ENCODE measurements around the gene CLDN6. TPM values are rescaled to one million over a fixed set of nuclear protein-coding genes. Genes with fewer than 3 reads are reported as not detected.

Gene CLDN6
- total RNA-seq, 1 experiment from 2014 or later = not detected

DNA sequence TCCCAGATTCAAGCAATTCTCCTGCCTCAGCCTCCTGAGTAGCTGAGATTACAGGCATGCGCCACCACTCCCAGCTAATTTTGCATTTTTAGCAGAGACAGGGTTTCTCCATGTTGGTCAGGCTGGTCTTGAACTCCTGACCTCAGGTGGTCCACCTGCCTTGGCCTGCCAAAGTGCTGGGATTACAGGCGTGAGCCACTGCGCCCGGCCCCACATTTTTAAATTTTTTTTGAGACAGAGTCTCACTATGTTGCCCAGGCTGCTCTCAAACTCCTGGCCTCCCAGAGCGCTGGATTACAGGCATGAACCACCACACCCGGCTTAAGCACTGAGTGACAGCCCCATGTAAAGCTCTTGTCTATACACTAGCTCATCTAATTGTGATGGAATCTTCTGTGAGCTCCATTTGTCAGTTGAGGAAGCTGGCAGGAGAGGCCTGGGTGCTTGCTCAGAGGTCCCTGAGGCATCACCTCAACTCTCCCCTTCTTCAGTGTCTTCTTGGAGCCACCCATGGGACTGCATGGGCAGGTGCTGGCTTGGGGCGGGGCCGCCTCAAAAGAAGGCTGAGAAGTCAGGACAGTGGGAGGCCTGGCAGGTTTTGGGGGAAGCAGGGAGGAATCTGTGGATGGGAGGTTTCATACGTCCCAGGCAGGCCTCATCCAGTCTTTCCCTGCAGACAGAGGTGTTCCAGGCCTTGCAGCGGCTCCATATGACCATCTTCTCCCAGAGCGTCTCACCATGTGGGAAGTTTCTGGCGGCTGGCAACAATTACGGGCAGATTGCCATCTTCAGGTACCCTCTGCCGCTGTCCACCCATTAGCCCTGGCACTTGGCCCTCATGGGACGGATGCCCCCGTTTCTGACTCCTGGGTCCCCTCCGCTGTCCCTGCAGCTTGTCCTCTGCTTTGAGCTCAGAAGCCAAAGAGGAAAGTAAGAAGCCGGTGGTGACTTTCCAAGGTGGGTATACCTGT is 7.3 kb upstream of the CLDN6 start:
- intact Hi-C loops (cut with micrococcal nuclease) = no loop called here
- ChIA-PET CTCF (interaction anchor here (0.7 to 8.3 kb wide), 2 partner anchors 21 to 109 kb away, joined by 7 to 121 read pairs; no protein-coding TSS in a partner anchor), POLR2A (interaction anchor here (0.9 to 1.7 kb wide), 2 partner anchors 21 to 97 kb away, joined by 4 to 5 read pairs; no protein-coding TSS in a partner anchor)
- no peak for DNase-seq (ENCODE audit: unreplicated experiment)
- Mint-ChIP-seq H3K27ac (ENCODE audit: low read depth, unreplicated experiment) (no peak overlapping the region), H3K9me3 (ENCODE audit: unreplicated experiment) (no peaks in the 10 kb centered on the region), H3K36me3 (ENCODE audit: insufficient read depth, unreplicated experiment) (peaks cover 50% of the 10 kb centered on the region), H3K4me1 (ENCODE audit: insufficient read depth, unreplicated experiment) (peaks cover 23% of the 10 kb centered on the region), H3K4me3 (ENCODE audit: unreplicated experiment) (peak overlapping the region; percentile 47), H3K27me3 (ENCODE audit: insufficient read depth, unreplicated experiment) (no peaks in the 10 kb centered on the region)
- TF ChIP-seq, protein P1, sequence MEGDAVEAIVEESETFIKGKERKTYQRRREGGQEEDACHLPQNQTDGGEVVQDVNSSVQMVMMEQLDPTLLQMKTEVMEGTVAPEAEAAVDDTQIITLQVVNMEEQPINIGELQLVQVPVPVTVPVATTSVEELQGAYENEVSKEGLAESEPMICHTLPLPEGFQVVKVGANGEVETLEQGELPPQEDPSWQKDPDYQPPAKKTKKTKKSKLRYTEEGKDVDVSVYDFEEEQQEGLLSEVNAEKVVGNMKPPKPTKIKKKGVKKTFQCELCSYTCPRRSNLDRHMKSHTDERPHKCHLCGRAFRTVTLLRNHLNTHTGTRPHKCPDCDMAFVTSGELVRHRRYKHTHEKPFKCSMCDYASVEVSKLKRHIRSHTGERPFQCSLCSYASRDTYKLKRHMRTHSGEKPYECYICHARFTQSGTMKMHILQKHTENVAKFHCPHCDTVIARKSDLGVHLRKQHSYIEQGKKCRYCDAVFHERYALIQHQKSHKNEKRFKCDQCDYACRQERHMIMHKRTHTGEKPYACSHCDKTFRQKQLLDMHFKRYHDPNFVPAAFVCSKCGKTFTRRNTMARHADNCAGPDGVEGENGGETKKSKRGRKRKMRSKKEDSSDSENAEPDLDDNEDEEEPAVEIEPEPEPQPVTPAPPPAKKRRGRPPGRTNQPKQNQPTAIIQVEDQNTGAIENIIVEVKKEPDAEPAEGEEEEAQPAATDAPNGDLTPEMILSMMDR (IDR thresholded peaks at IDR 0.05; ENCODE audit: unreplicated experiment) = no peak
- BruUV-seq (replicated peaks) = no TSS peak

DNA sequence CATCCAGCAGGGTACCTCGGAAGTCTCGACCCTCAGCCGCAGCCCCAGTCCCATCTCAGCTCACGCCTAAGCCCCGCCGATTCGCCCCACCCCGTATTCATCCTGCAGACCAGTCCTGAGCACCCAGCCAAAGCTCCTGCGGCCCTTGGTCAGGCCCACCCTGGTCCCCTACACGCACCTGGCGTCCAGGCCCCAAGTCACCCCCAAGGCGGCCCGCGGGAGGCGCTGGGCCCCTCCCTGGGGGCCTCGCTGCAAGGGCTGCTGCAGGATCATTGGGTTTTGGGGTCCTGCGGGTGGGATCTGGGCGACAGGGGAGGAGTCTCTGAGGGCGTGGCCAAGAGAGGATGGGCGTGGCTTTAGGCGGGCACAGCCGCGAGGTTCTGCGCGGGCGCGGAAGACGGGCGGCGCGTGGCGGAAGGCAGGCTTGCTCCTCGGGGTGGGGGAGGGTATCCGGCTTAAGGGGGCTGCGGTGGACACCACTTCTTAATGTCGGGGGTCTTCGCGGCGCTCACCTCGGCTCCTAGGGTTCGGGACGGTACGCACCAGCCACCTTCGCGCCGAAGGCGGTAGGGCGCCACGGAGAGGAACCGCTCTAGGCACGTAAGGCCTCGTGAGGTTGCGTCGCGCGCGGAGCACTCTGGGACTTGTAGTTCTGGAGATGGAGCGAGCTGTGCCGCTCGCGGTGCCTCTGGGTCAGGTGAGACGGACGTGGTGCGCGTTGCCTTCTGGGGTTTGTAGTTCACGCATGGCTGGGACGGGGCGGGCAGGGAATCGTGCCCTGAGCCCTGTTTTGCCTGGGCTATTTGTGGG is 5.9 kb upstream of the CLDN6 start, which contains the start of the genes HCFC1R1 and THOC6:
TSS of gene HCFC1R1 (minus strand) at position 274 of the 810 bp plus-strand sequence. CDS start at position 273, 1 bp downstream.
TSS of gene THOC6 (plus strand) at position 367 of the 810 bp plus-strand sequence. CDS start at position 659, 292 bp downstream.
- no peaks in the 10 kb centered on the region for H3K9me3 Mint-ChIP-seq (ENCODE audit: unreplicated experiment)
- POLR2A ChIA-PET = interaction anchor here (0.9 to 5.0 kb wide), 10 partner anchors 11 to 134 kb away, joined by 3 to 30 read pairs (median 5); partner anchors contain the start of genes FLYWCH1 and ZNF213
- H3K36me3 Mint-ChIP-seq (ENCODE audit: insufficient read depth, unreplicated experiment) = peaks cover 50% of the 10 kb centered on the region
- intact Hi-C loops (cut with micrococcal nuclease) = no loop called here
- no peaks in the 10 kb centered on the region for H3K27me3 Mint-ChIP-seq (ENCODE audit: insufficient read depth, unreplicated experiment)
- TF ChIP-seq, protein P1 (IDR thresholded peaks at IDR 0.05; ENCODE audit: unreplicated experiment) = no peak
- peak within 1 kb of the TSS; percentile 82 for H3K4me3 Mint-ChIP-seq (ENCODE audit: unreplicated experiment)
- peaks cover 23% of the 10 kb centered on the region for H3K4me1 Mint-ChIP-seq (ENCODE audit: insufficient read depth, unreplicated experiment)
- BruUV-seq (replicated peaks) = no TSS peak
- peak; percentile 98 for DNase-seq (ENCODE audit: unreplicated experiment)
- peak within 1 kb of the TSS; percentile 94 for H3K27ac Mint-ChIP-seq (ENCODE audit: low read depth, unreplicated experiment)
- CTCF ChIA-PET = interaction anchor here (0.6 to 3.9 kb wide), 4 partner anchors 8 to 142 kb away, joined by 4 to 18 read pairs (median 4); no protein-coding TSS in a partner anchor

DNA sequence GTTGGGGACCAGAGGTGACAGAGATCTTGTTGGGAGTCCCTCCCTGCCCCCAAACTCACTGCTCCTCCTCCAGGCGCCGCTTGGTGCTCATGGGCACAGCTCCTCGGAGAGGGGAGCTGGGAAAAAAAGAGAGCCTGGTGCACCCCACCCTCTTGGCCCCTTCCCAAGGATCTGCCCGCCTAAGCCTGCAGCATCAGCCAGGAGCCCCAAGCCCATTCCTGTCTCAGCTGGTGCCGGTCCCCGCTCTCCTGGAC is 5.4 kb upstream of the CLDN6 start:
- peak; percentile 73 for DNase-seq (ENCODE audit: unreplicated experiment)
- H3K27me3 Mint-ChIP-seq (ENCODE audit: insufficient read depth, unreplicated experiment) = no peaks in the 10 kb centered on the region
- no TSS peak for BruUV-seq (replicated peaks)

More for the DNA sequence above, 5.4 kb upstream of the CLDN6 start:
- CTCF ChIA-PET = interaction anchor here (1.1 to 3.9 kb wide), 3 partner anchors 8 to 107 kb away, joined by 4 to 18 read pairs (median 5); no protein-coding TSS in a partner anchor
- Mint-ChIP-seq H3K4me1 (ENCODE audit: insufficient read depth, unreplicated experiment) (peaks cover 23% of the 10 kb centered on the region), H3K4me3 (ENCODE audit: unreplicated experiment) (peak overlapping the region; percentile 82), H3K9me3 (ENCODE audit: unreplicated experiment) (no peaks in the 10 kb centered on the region), H3K36me3 (ENCODE audit: insufficient read depth, unreplicated experiment) (peaks cover 48% of the 10 kb centered on the region), H3K27ac (ENCODE audit: low read depth, unreplicated experiment) (peak overlapping the region; percentile 94)
- intact Hi-C loops (cut with micrococcal nuclease) = no loop called here
- TF ChIP-seq, protein P1 (IDR thresholded peaks at IDR 0.05; ENCODE audit: unreplicated experiment) = no peak
- POLR2A ChIA-PET = interaction anchor here (0.9 to 5.0 kb wide), 9 partner anchors 12 to 135 kb away, joined by 3 to 30 read pairs (median 5); partner anchors contain the start of genes FLYWCH1 and ZNF213
